OCI-LY3 (cell line): ENCODE results near the gene TTC23.

Source experiments
- CTCF ChIP-seq: fragments of 200-600, 300-600 bp; sonication (generic); IDR thresholded peaks from 2 replicates; pipeline ENCODE4 v1.5.1; 2014; ENCODE audit warnings: antibody characterized with exemption, low read length, low read depth
- EZH2phosphoT487 ChIP-seq: fragments of 200-600 bp; shearing (Covaris generic); IDR thresholded peaks from 2 replicates; pipeline ENCODE4 v1.6.1; 2018; ENCODE audit warnings: antibody characterized with exemption, mixed run types, low read depth

- TF ChIP-seq CTCF (no peak), EZH2phosphoT487 (no peak)
Measured at GRCh38 chr15:99120050-99120777, 129.2 kb downstream of the TTC23 start.
